ENCODE data around the gene SPPL2B. TPM values are rescaled to one million over a fixed set of nuclear protein-coding genes. Genes with fewer than 3 reads are reported as not detected.

Gene SPPL2B
- total and polyA plus RNA-seq, 7 donors = 11.4 to 38.0 (median 22.1) TPM

- no peaks in the 10 kb centered on the region for H3K9me3 ChIP-seq
- no peak overlapping the region for H3K4me3 ChIP-seq
- no peak overlapping the region for H3K27ac ChIP-seq
- H3K27me3 ChIP-seq (ENCODE audit: insufficient read depth in 3 of 3, low read length in 2 of 3) = peaks cover 0 to 28% (median 8%) of the 10 kb centered on the region in 3 donors
- intact Hi-C loops (cut with DNase I) = no loop called here
- DNase-seq (peak in 1 of 2 donors; percentile 9), ATAC-seq (no peak)
- no peaks in the 10 kb centered on the region for H3K4me1 ChIP-seq
- WGBS, 3 donors = 24 to 26% (median 25%) methylated on average over 21 to 24 of the region's 24 CpGs
- TF ChIP-seq CTCF (IDR thresholded peaks at IDR 0.05) = no peak
- H3K36me3 ChIP-seq (ENCODE audit: insufficient read depth in 1 of 2, low read depth in 1 of 2) = no peaks in the 10 kb centered on the region
Observed at GRCh38 chr19:2361246-2362045, 33.0 kb downstream of the SPPL2B start.

GRCh38 chr19:2362046-2362969, 33.8 kb downstream of the SPPL2B start:
- WGBS, 3 donors = 90 to 94% (median 91%) methylated on average over 11 of the region's 11 CpGs
- intact Hi-C loops (cut with DNase I) = no loop called here
- TF ChIP-seq CTCF (IDR thresholded peaks at IDR 0.05) = no peak
- H3K27me3 ChIP-seq (ENCODE audit: insufficient read depth in 3 of 3, low read length in 2 of 3) = peaks cover 0 to 28% (median 8%) of the 10 kb centered on the region in 3 donors
- no peak overlapping the region for H3K27ac ChIP-seq
- H3K9me3 ChIP-seq = no peaks in the 10 kb centered on the region
- DNase-seq (no peak), ATAC-seq (no peak)
- H3K36me3 ChIP-seq (ENCODE audit: insufficient read depth in 1 of 2, low read depth in 1 of 2) = no peaks in the 10 kb centered on the region
- H3K4me1 ChIP-seq = no peaks in the 10 kb centered on the region
- H3K4me3 ChIP-seq = no peak overlapping the region

DNA sequence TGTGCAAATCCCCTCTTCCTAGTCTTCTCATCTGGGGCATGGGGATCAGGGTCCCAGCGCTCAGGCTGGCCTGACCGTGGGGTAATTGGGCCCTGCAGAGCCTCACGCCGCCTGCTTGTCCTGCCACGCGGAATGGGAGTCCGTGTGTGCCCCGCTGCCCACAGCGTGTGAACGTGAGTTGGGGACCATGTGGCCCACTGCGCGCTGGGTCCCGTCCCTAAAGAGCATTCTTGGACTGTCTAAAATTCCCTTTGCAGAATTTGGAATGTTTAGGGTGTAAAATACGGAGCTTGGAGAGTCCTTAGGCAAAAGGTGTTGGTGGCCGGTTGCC, 34.5 kb downstream of the SPPL2B start:
- intact Hi-C loops (cut with DNase I) = no loop called here

GRCh38 chr19:2363419-2363818, 34.9 kb downstream of the SPPL2B start:
- 64 to 68% (median 67%) methylated on average over 15 to 17 of the region's 17 CpGs for WGBS, 3 donors
- peaks cover 0 to 28% (median 8%) of the 10 kb centered on the region in 3 donors for H3K27me3 ChIP-seq (ENCODE audit: insufficient read depth in 3 of 3, low read length in 2 of 3)
- H3K27ac ChIP-seq = no peak overlapping the region
- DNase-seq (no peak), ATAC-seq (no peak)
- H3K4me3 ChIP-seq = no peak overlapping the region
- intact Hi-C loops (cut with DNase I) = no loop called here
- H3K9me3 ChIP-seq = no peaks in the 10 kb centered on the region
- H3K4me1 ChIP-seq = no peaks in the 10 kb centered on the region
- TF ChIP-seq CTCF (IDR thresholded peaks at IDR 0.05) = no peak
- no peaks in the 10 kb centered on the region for H3K36me3 ChIP-seq (ENCODE audit: insufficient read depth in 1 of 2, low read depth in 1 of 2)

More for the DNA sequence above, 34.5 kb downstream of the SPPL2B start:
- no peaks in the 10 kb centered on the region for H3K36me3 ChIP-seq (ENCODE audit: insufficient read depth in 1 of 2, low read depth in 1 of 2)
- no peak overlapping the region for H3K4me3 ChIP-seq
- ATAC-seq (no peak), DNase-seq (no peak)
- peaks cover 0 to 28% (median 8%) of the 10 kb centered on the region in 3 donors for H3K27me3 ChIP-seq (ENCODE audit: insufficient read depth in 3 of 3, low read length in 2 of 3)
- WGBS, 3 donors = 69 to 78% (median 72%) methylated on average over 15 of the region's 15 CpGs
- H3K4me1 ChIP-seq = no peaks in the 10 kb centered on the region
- no peaks in the 10 kb centered on the region for H3K9me3 ChIP-seq
- TF ChIP-seq CTCF (IDR thresholded peaks at IDR 0.05) = no peak
- H3K27ac ChIP-seq = no peak overlapping the region
